22Rv1 (cell line): ENCODE data around the gene HRG.

ENCODE experiments used
- CTCF ChIP-seq: fragments of 450-650 bp; IDR thresholded peaks from 2 replicates; pipeline ENCODE4 v1.5.1; 2017; ENCODE audit warnings: mild to moderate bottlenecking
- ZFX ChIP-seq: fragments of 450-650 bp; IDR thresholded peaks from 2 replicates; pipeline ENCODE4 v1.6.1; 2017; ENCODE audit warnings: antibody characterized with exemption, borderline replicate concordance

DNA sequence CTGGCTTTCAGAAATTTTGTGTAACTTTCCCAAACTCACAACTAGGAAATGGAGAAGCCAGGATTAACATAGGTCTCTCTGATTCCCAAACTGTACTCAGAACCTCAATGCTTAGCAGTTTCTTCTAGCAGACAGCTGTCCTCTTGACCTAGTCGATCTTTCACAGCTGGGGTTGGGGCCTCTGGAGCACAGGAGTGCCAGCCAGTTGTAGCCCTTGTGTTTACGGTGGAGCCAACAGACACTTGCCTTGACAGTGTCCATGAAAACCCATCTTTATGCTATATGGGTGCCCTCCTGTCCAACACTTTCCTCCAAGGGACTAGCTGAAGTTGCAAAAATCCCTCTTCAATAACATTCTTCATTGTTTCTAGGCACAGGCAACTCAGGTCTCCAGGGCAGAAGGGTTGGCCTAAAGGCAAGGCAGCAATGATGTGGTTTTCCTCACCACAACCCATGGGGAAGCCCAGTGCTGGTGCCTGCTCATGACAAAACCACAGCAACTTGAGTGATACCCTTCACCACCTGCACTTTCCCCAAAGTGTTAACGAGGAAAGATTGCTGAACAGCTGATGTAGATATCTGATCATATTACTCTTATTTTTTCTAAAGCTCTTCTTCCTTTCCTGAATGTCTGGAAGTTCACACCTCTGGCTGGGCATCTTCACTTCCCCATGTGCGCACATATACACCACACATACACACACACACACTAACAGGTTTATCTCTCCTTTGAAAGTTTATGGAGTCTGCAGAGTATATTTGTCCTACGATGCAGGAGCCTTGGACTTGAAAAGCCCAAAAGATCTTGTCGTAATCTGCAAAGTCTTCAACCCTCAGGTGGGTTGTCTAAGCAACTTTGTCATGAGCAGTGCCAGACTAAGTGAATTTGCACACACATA lies 40.3 kb downstream of the HRG start:
- TF ChIP-seq CTCF (no peak), ZFX (no peak)
